ENCODE measurements around the gene ANKRD18A.

GRCh38 chr9:38656896-38657295 is 36.5 kb upstream of the ANKRD18A start:
- TF ChIP-seq ILK (tag; IDR thresholded peaks at IDR 0.05; ENCODE audit: borderline replicate concordance, low read depth) (no peak), PREB (CRISPR knock-in tag; IDR thresholded peaks at IDR 0.05) (no peak), POLR2AphosphoS5 (IDR thresholded peaks at IDR 0.05; ENCODE audit: control insufficient read depth, insufficient read depth, low read depth, low read length) (no peak), EP300 (IDR thresholded peaks at IDR 0.05; ENCODE audit: low read length) (no peak)

Measured in K562 (cell line).